Activated CD4-positive, alpha-beta T cell treated with anti-CD3 and anti-CD28 coated beads, Interleukin-2, Interleukin-6, amounts not matched to agents 100 ng/mL and 50 ng/mL, durations not matched to agents 16 hours and 8 hours (primary cell): ENCODE data around the gene DMWD.
A peak's percentile ranks its signal among the peaks of the same experiment; 100 is the strongest.

Experiments used
- DNase-seq: peaks from one replicate; pipeline ENCODE4 v3.0.0-alpha.2; 2020

DMWD gene, protein sequence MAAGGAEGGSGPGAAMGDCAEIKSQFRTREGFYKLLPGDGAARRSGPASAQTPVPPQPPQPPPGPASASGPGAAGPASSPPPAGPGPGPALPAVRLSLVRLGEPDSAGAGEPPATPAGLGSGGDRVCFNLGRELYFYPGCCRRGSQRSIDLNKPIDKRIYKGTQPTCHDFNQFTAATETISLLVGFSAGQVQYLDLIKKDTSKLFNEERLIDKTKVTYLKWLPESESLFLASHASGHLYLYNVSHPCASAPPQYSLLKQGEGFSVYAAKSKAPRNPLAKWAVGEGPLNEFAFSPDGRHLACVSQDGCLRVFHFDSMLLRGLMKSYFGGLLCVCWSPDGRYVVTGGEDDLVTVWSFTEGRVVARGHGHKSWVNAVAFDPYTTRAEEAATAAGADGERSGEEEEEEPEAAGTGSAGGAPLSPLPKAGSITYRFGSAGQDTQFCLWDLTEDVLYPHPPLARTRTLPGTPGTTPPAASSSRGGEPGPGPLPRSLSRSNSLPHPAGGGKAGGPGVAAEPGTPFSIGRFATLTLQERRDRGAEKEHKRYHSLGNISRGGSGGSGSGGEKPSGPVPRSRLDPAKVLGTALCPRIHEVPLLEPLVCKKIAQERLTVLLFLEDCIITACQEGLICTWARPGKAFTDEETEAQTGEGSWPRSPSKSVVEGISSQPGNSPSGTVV

DNA sequence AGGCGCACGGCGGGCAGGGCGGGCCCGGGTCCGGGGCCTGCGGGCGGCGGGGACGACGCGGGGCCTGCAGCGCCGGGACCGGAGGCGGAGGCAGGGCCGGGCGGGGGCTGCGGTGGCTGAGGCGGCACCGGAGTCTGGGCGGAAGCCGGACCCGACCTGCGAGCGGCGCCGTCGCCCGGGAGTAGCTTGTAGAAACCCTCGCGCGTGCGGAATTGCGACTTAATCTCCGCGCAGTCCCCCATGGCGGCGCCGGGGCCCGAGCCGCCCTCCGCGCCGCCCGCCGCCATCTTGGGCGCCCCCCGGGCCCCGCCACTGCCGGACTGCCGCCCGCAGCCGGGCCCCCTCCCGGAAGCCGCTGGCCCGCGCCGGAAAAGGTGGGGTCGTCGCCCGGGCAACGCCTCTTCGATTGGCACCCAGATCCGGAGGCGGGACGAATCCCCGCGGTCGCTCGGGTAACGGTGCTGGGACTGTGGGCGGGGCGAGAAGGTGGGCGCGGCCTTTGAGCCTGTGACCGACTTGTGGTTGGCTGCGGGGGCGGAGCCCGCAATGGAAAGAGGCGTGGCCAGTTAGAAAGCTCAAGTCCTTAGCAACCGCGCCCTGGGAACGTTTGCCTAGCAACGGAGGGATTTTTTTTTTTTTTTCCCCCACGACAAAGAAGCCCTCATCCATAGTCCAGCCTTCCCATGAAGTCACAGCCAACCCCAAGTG is at the start of gene DMWD:
TSS of gene DMWD (minus strand) at position 376 of the 708 bp plus-strand sequence. CDS start at position 287, 89 bp downstream.
- peak; percentile 100 for DNase-seq

DNA sequence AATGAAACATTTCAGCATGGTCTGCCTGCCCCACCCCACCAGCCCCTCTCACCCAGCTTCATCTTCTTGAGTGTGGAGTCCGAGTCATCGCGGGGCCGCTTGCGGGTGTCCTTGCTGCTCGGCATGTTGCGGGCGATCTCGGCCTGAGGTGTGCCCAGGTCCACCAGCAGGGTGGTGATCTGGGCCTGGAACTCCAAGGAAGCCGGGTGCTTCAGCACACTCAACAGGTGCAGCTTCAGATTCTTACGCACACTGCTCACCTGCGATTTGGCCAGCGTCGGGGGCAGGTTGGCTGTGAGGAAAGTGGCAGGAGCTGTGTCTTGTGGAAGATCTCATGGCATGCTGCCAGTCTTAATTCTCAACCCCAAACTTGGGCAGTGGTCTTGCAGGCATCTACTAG is 49.6 kb upstream of the DMWD start:
- no peak for DNase-seq

DNA sequence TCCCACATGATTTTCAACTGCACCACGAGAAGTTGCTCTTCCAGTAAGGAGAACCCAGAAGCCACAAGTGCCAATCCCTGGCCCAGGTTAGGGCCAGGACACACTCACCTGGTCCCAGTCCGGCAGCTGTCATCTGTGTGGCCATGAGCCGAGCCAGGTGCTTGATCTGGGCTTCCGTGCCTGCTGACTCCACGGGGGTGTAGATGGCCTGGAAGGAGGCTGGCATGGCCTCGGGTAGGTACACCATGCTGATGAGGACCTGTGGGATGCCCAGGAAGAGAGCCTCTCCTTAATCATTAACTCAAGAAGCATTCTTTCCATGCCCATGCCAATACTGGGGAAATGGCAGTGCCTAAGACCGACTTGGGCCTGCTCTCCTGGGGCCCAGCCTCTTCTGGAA is 42.3 kb upstream of the DMWD start:
- DNase-seq, result no peak

DNA sequence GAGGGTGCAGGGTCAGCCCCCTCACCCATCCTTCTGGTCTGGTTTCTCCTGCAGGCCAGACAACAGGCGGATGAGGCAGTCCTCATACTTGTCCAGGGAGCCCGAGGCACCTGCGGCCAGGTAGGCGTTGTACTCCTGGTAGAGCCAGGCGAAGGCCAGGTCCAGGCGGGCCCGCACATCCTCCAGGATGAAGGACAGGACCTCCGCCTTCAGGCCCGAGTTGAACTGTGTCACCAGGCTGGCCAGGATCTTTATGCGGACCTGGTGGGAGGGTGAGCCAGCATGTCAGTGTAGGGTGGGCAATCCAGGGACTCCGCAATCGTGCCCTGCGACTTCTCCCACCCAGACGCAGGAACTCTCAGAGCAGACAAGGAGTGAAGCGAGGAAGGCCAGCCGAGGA is 36.3 kb upstream of the DMWD start:
- DNase-seq, result no peak

DNA sequence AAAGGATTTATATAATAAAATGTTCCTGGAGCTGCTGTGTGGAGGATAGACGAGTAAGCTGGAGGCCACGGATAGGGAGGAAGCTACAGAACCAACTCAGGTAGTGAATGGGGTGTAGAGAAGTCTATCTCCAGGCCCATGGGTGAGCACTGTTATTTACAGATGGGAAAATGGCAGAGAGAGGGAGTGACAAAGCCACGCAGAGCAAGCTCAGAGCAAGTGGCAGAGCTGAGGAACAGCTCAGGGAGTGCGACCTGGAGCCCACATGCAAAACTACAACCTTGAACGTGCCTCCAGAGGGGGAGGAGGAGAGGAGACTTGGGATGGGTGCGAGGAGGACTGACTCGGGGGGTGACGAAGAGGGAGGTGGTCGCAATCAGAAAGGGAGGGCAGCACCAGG is 35.9 kb upstream of the DMWD start:
- DNase-seq, result no peak

DNA sequence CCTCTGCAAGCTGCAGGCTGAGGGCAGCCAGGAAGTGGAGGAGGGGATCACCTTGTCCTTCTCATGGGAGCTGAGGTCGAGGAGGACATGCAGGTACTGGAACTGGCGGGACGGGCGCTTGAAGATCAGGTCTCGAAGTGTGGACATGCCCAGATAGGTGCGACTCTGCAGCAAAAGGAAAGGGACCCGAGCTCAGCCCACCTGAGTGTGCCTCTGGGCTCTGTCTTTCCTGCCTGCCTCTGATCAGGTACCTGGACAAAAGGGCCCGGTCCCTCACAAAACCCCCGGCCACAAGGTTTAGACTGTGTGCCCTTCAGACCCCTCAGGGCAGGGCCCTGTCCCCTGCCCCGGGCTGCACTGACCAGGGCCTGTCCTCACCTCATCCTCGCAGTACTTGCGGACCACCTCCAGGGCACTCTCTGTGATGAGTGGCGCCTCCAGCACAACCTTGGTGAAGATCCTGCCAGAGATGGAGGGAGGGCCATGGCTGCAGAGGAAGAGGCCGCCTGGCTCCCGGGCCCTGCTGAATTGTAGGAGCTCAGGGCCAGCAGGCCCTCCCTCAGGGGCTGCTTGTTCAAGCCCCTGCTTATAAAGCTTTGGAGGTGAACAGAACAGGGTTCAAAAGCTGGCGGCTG is 34.9 kb upstream of the DMWD start:
- no peak for DNase-seq

DNA sequence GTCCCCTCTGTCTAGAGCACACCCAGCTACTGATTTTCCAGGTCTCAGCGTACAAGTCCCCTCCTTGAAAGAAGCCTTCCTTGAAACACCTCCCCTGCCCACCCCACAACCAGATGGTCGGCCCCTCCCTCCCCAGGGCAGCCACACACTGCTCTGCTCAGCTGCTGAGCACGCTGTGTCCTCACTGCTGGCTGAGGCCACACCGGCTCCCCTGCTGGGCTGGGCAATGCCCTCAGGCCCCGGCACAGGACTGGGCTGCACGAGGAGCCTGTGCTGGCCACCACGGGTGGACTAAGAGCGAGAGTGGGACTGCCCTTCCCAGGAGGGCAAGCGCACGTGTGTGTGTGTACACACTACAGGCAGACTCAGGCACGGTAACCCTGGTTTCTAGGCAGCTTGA is 34.3 kb upstream of the DMWD start:
- no peak for DNase-seq

DNA sequence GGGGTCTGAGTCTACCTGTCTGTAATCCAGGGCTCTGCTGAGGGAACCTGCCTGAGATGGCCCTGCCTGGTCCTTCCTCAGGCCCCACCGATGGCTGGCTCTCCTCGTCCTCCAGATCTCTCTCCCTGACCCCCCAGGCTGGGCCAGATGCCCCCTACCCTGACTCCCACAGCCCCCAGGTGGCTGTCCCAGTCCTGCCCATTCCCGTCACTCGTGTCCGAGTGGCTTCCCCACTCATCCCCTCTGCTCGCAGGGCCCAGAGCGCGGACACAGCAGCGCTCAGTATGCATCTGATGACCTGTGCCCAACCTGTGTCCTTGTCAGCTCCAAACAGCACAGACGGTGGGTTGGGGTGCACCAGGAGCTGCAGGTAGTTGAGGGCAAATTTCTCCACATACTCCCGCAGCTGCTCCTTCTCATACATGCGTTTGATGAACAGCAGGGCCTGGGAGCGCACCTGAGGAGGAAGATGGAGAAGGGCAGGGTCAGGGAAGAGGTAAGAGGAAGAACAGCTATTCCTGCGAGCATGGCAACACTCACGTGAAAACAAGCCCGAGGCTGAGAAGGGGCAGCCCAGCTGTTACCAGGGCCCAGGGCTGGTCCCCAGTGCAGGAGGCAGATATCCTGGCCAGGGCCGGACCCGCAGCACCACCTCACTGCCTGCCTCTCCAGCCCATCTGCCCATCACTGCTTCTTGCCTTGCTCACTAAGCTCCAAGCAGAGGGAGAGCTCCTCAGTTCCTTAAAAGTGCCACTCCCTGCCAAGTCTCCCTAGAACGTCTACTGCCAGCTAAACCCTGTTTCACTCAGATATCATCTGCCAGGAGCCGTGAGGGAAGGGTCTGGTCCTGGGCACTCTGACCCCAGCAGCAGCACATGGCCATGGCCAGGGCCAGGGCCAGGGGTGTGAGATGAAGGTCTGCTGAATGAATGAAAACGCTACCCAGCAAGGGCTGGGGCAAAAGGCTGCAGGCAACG is 33.6 kb upstream of the DMWD start:
- DNase-seq, result no peak

DNA sequence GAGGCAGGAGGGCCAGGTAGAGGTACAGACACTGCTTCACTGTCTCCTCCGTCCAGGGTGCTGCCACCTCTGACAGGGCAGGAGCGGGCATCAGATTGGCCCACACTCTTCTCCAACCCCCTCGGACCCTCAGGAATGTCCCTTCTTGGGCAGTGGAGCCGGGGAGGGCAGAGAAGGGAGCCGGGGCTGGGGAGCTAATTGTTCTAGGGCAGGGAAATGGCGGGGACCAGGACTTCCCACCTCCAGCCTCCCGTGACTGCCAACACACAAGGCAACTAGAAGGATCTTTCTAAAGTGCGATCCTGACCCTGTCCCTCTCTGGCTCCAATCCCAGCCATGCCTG is 32.6 kb upstream of the DMWD start:
- no peak for DNase-seq

DNA sequence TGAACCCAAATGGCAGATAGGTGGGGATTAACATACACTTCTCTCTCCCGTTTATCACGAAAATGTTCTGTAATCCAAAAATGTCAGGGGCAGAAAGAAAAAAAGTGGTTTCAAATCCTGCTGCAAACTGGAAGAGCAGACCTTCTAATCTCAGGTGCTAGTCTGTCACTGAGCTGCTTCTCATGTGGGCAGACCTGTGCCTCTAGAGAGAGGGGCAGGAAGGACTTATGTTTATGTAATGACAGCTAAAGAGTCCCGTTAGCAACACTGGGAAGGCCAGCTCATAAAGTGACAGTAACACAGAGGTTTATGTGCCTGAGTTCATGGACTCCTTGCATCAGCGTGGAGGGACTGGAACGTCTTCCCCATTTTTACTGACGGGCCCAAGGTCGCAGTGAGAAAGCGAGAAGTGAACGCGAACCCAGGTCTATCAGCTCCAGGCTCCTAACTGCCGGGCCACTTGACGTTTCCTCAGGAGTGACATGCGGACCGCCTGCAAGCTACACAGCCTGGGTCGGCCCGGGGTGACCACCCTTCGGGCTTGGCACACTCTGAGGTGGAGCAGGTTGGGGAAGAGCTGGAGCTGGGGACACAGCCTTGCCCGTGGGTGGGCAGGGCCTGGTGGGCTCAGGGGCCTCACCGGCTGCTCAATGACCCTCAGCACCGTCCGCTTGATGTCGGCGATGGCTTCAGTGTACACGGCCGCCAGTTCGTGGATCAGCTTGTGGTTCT is 32.1 kb upstream of the DMWD start:
- DNase-seq, result no peak

DNA sequence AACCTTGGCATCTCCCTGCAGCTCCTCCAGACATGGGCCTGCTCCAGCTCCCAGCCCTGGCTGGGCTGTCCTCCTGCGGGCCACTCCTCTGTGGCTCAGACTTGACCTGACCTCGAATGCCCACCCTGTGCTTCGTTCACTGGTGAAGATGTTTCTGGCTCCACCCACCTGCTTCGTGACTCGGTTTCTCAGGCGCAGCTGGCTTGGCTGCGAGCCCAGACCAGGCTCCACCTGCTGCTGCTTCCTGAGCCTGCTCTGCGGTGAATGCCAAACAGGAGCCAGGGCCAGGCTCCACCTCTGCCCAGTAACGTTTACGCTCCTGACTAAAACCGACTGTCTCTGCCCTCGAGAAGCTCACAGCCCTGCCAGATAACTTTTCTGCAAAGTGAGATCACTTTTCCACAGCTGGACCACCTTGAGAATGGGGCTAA is 31.4 kb upstream of the DMWD start:
- DNase-seq, result no peak

DNA sequence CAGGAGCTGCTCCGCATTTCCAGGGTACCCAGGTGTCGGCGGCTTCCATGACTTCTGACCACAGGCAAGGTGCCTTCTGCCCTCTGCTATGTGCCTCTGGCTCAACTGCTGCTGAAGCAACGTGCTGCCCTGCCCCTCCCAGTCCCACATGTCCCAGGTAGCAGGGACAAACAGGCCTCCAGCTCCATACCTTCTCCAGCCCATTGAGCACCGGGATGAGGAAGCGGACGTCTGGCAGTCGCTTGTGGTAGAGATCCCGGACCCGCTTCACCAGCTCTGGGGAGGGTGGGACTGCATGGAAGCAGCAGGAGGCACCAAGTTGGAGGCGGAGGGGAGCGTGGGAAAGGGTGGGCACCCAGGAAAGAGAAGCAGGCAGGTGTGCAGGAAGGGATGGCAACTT is 30.5 kb upstream of the DMWD start:
- DNase-seq, result no peak

DNA sequence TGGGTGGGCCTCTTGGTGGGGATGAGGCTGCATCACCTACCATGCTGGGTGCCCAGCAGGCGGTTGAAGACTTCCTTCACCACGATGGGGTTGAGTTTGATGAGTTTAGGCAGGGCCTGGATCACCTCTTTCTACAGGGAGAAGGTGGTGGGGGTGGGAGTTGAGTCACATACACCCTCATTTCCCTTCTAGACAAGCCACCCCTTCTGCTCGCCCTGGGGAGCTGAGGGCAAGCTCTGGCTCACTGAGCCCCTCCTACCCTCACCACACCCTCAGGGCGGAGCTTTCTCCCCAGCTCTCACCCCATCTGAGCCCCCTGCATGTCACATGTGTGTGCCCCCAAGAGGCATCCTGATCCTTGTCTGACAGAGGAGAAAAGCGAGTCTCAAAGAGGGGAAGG is 30.1 kb upstream of the DMWD start:
- no peak for DNase-seq

DNA sequence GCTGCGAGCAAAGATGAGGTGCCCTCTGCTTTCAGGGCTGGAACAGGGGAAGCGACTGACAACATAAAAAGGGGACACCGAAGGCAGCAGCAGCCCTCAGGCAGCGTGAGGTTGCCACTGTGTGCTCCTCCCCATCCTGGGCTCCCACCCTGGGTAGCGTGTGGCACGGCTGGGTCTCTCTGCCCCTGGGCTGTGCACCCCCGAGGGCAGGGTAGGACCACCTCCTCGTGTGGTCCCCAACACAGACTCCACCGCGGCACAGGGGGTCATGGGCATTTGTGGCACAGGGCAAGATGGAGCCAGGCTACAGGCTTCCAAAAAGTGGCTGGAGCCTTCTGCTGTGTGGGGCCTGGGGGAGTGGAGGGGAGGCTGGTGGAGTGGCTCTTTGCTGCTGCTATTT is 28.9 kb upstream of the DMWD start:
- DNase-seq, result no peak

DNA sequence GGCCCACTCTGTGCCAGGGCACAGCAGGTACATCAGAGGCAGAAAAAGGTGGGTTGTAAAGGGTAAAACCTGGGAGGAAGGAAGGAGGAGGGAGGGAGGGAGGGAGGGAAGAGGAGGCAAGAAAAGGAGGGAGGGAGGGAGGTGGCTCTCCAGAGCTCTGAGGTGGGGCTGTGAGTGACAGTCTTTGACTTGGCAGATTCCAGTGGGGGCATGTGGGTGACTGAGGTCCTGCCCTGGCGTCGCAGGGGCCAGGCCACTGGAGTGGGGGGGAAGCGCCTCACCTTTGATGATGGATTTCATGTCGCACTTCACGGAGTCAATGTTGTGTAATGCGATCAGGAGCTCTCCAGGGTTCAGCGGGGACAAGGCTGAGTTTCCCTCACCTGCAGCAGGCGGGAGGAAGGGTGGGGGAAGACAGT is 28.5 kb upstream of the DMWD start:
- DNase-seq, result no peak

DNA sequence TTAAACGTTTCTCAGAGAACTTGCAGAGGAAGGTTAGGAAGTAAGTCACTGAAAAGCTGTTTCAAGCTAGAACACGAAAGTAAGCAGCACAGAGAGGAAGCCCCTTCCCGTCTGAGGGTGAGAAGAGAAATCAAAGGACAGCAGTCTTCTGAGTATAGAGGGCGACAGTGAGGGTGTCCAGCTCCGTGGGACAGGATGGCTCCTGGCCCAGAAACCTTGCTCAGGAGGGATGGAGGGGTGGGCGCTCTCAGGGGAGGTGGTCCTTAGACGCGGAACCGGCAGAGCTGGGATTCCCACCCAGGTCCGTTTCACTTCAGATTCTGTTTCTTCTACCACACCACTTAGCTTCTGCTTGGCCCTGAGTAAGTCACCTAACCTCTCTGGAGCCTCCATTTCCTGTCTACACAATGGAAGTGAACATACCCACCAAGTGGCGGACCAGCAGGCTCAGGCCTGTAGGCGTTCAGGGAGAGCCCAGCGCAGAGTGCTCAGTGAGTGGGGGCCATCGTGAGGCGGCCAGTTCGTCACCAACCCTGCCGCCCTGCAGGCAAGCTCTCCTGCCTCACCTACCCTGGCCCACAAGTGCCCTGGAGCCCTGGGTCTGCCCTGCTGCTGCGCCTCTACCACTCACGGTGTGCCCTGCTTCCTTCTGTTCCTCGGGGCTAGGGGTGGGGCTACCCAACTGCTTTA is 27.9 kb upstream of the DMWD start:
- DNase-seq, result no peak

DNA sequence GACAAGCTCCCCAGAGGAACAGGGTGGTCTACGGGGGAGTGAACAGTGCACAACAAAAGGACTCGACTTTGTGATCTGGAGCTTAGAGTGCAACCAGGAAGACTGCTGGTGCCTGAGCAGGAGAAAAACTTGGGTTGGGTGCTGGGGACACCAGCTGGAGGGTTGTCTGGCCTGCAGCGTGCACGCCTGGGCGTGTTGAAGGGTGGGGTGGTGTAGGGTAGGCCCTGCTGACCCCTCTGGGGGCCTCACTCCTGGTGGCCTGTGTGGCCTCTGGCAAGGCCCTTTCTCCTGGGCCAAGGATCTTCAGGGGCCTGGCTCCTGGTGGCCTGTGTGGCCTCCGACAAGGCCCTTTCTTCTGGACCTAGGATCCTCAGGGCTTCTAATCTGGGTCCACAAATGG is 27.1 kb upstream of the DMWD start:
- no peak for DNase-seq

DNA sequence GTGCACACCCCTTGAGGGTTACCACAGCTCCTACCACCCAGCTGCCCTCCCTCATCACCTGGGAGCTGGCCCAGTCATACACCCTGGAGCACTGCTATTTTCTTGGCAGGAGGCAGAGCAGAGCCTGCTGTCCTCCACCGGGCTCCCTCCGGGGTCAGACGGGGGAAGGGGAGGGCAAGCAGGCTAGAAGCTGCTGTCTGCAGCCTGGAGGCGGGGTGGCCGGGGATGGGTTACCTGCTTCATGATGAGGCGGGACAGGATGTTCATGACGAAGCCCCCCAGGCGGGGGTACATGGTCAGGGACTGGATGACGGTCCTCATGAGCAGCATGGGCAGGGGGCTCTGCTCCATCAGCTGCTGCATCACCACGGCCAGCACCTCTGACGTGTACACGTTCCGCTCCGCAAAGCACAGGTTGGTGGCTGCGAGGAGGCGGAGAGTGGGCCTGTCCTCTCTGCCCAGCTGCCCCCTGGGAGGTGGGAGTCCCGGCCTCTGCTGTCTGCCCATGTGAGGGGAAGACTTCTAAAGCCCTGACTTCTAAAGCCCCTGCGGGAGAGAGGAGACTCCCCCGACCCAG is 25.2 kb upstream of the DMWD start:
- DNase-seq, result no peak

DNA sequence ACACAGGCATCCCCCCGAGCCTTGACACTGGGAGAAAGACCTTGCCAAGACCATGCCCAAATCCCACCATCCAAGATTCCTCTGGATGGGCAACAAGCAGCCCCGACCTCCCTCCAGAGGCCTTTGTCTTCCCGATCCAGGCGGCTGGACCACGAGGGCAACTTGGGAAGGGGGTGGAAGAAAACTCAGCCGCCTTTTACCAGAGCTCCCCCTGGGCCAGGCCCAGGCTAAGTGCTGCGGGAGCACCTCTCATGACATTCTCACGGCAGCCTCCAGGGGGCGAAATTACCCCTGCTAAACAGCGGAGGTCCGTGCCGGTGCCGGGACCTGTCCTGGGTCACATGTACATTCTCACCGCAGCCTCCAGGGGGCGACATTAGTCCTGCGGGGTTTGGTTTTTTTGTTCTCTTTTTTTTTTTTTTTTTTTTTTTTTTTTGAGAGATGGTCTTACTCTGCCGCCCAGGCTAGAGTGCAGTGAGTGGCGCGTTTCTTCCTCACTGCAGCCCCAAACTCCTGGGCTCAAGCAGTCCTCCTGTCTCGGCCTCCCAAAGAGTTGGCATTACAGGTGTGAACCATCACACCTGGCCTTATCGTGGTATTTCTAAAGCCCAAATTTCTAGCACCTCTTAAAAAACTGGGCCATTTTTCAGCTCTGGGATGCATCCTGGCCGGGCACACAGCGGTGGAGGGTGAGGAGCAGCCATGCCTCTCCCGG is 24.5 kb upstream of the DMWD start:
- peak; percentile 98 for DNase-seq
